ENCODE measurements around the gene LRMDA. TPM values are rescaled to one million over a fixed set of nuclear protein-coding genes. Genes with fewer than 3 reads are reported as not detected.

Gene LRMDA
- total RNA-seq, 4 donors from 2014 or later: 9.8 to 18.6 (median 15.8) TPM

- Histone ChIP-seq H3K27me3 (no peaks in the 10 kb centered on the region), H3K4me1 (no peaks in the 10 kb centered on the region), H3K36me3 (no peaks in the 10 kb centered on the region), H3K4me3 (no peak overlapping the region), H3K9me3 (no peaks in the 10 kb centered on the region), H3K27ac (no peak overlapping the region)
- WGBS, 2 donors: 94 to 100% methylated on average over 1 of the region's 1 CpG
- TF ChIP-seq EP300 (IDR thresholded peaks at IDR 0.05) (no peak), POLR2A (IDR thresholded peaks at IDR 0.05) (no peak), CTCF (IDR thresholded peaks at IDR 0.05) (no peak)
- DNase-seq (ENCODE audit: low spot score in 2 of 2): no peak
These were observed 590.0 kb downstream of the LRMDA start for GRCh38 chr10:76021398-76021797.

GRCh38 chr10:76022366-76022765, 590.9 kb downstream of the LRMDA start:
- H3K27ac ChIP-seq: no peak overlapping the region
- no peak overlapping the region for H3K4me3 ChIP-seq
- H3K4me1 ChIP-seq: no peaks in the 10 kb centered on the region
- no peaks in the 10 kb centered on the region for H3K9me3 ChIP-seq
- no peak for DNase-seq (ENCODE audit: low spot score in 2 of 2)
- H3K36me3 ChIP-seq: no peaks in the 10 kb centered on the region
- no peaks in the 10 kb centered on the region for H3K27me3 ChIP-seq
- TF ChIP-seq POLR2A (IDR thresholded peaks at IDR 0.05) (no peak), CTCF (IDR thresholded peaks at IDR 0.05) (no peak), EP300 (IDR thresholded peaks at IDR 0.05) (no peak)
- WGBS, 2 donors: 83 to 89% methylated on average over 2 of the region's 2 CpGs

DNA sequence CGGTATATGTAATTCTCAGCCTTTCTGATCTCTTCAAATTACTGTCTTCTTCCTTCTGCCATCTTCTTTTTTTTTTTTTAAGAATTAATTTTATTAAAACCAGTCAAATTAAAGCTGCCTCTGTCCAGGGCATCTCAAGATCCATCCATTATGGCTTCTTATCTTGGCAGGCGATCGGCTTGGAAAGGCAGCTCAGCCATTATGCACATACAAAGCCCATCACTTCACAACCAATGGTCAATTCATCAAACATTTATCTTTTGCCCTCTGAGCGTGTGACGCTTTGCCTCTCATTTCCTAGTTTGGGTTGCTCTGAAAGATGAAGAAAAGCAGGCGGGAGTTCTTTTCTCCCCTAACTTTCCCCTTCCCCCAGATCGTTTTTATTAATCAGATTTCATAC, 591.6 kb downstream of the LRMDA start:
- Histone ChIP-seq H3K27me3 (no peaks in the 10 kb centered on the region), H3K36me3 (no peaks in the 10 kb centered on the region), H3K4me3 (no peak overlapping the region), H3K27ac (no peak overlapping the region), H3K9me3 (no peaks in the 10 kb centered on the region), H3K4me1 (no peaks in the 10 kb centered on the region)
- no peak for DNase-seq (ENCODE audit: low spot score in 2 of 2)
- 87 to 91% methylated on average over 7 of the region's 7 CpGs for WGBS, 2 donors
- TF ChIP-seq EP300 (IDR thresholded peaks at IDR 0.05) (no peak), POLR2A (IDR thresholded peaks at IDR 0.05) (no peak)

DNA sequence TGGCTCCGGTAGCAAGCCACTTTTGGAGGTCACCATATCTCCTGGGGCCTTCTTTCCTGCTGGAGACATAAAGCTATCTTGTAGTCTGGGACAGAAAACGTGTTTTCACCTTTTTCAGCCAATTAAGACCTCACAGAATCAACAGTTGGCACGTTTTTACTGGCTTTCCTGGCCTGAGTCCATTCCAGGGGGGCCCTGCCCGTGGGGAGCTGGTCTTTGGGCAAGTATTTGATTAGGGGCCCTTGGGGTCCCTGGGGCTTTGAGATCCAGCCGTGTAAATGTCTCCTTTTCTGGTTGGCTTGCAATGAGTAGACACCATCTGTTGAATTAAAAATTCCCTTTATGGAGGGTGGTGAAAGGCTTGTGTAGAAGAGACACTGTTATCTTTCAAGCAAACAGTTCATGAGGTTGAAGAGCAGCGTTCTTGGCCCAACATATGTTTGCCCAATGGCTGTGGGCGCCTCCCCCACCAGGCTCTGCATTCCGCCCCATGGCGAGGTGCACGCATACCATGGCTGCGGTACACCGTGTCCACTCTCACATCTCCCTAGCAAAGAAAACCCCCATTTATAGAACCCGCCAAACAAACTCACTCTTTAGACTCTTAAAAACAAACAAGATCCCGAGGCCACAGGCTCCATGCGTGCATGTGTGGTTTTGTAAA, 593.2 kb downstream of the LRMDA start:
- Histone ChIP-seq H3K4me1 (no peaks in the 10 kb centered on the region), H3K36me3 (no peaks in the 10 kb centered on the region), H3K27ac (no peak overlapping the region), H3K9me3 (no peaks in the 10 kb centered on the region), H3K27me3 (no peaks in the 10 kb centered on the region), H3K4me3 (no peak overlapping the region)
- TF ChIP-seq CTCF (IDR thresholded peaks at IDR 0.05) (no peak), POLR2A (IDR thresholded peaks at IDR 0.05) (no peak), EP300 (IDR thresholded peaks at IDR 0.05) (no peak)
- 86 to 89% methylated on average over 15 of the region's 15 CpGs for WGBS, 2 donors
- no peak for DNase-seq (ENCODE audit: low spot score in 2 of 2)

DNA sequence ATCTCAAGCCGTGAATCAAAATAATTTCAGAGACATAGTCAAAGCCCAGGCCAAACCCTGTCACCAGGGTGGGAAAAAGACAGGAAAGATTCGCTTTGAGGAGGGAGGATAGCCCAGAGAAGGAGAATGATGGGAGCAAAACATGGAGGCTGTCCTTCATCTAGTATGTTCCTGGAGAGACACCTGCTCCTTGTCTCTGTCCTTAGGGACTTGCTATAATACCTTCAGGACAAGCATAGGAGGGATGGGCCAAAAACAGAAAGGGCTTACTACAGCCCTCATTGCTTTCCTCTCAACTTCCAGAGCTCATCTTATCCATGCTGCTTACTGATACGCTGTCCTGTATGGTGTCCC, 593.7 kb downstream of the LRMDA start:
- no peaks in the 10 kb centered on the region for H3K9me3 ChIP-seq
- H3K36me3 ChIP-seq: no peaks in the 10 kb centered on the region
- H3K4me3 ChIP-seq: no peak overlapping the region
- 98 to 99% methylated on average over 3 of the region's 3 CpGs for WGBS, 2 donors
- no peaks in the 10 kb centered on the region for H3K27me3 ChIP-seq
- H3K27ac ChIP-seq: no peak overlapping the region
- H3K4me1 ChIP-seq: no peaks in the 10 kb centered on the region
- TF ChIP-seq EP300 (IDR thresholded peaks at IDR 0.05) (no peak), CTCF (IDR thresholded peaks at IDR 0.05) (no peak), POLR2A (IDR thresholded peaks at IDR 0.05) (no peak)
- no peak for DNase-seq (ENCODE audit: low spot score in 2 of 2)

Measured in tibial nerve (tissue), 4 donors.